Brain microvascular endothelial cell (primary cell): ENCODE measurements around the gene SLC40A1.

Experiments
- DNase-seq: peaks from one replicate; pipeline ENCODE4 v3.0.0-alpha.2; 2020
- H3K27ac ChIP-seq: fragments of 250-450 bp; sonication (Bioruptor Pico); 2 replicates; pipeline ENCODE4 v1.5.1; 2020; ENCODE audit warnings: mild to moderate bottlenecking, moderate library complexity
- H3K27me3 ChIP-seq: fragments of 250-450 bp; sonication (Bioruptor Pico); replicated peaks from 2 replicates; pipeline ENCODE4 v1.5.1; 2020; ENCODE audit warnings: mild to moderate bottlenecking
- H3K36me3 ChIP-seq: fragments of 250-450 bp; sonication (Bioruptor Pico); replicated peaks from 2 replicates; pipeline ENCODE4 v1.5.1; 2020; ENCODE audit warnings: mild to moderate bottlenecking
- H3K4me3 ChIP-seq: 2 replicates; pipeline ENCODE4 v1.5.1; 2011; ENCODE audit warnings: low read depth, mild to moderate bottlenecking, control low read depth, low read length, moderate library complexity
- CTCF ChIP-seq: IDR thresholded peaks from 2 replicates; pipeline ENCODE4 v1.5.1; 2011; ENCODE audit warnings: low read depth, mild to moderate bottlenecking, moderate library complexity, low read length, control low read depth, inconsistent platforms; ENCODE audit errors: missing control alignments
- in situ Hi-C: cut with HindIII; loops from 2 replicates; pipeline ENCODE4 v1.10.0; 2017; ENCODE audit warnings: low sequenced_read_pairs, low pct_ligation_motif_present

Gene SLC40A1

GRCh38 chr2:189548666-189549448 is 31.7 kb downstream of the SLC40A1 start:
- H3K27me3 ChIP-seq = no peaks in the 10 kb centered on the region
- in situ Hi-C loops = no loop called here
- DNase-seq = no peak
- no peak overlapping the region for H3K27ac ChIP-seq
- no peak for TF ChIP-seq CTCF
- no peak overlapping the region for H3K4me3 ChIP-seq
- H3K36me3 ChIP-seq = no peaks in the 10 kb centered on the region

GRCh38 chr2:189545418-189545817 is 35.2 kb downstream of the SLC40A1 start:
- in situ Hi-C loops = no loop called here
- DNase-seq = no peak
- H3K27ac ChIP-seq = no peak overlapping the region
- H3K36me3 ChIP-seq = no peaks in the 10 kb centered on the region
- TF ChIP-seq CTCF = no peak
- no peak overlapping the region for H3K4me3 ChIP-seq
- H3K27me3 ChIP-seq = no peaks in the 10 kb centered on the region

- no peak for TF ChIP-seq CTCF
- H3K27me3 ChIP-seq = no peaks in the 10 kb centered on the region
- no peak overlapping the region for H3K27ac ChIP-seq
- in situ Hi-C loops = no loop called here
- no peaks in the 10 kb centered on the region for H3K36me3 ChIP-seq
- no peak overlapping the region for H3K4me3 ChIP-seq
- no peak for DNase-seq
These were observed 36.1 kb downstream of the SLC40A1 start for GRCh38 chr2:189544318-189545042.

GRCh38 chr2:189543367-189543766 is 37.2 kb downstream of the SLC40A1 start:
- in situ Hi-C loops = no loop called here
- Histone ChIP-seq H3K27ac (no peak overlapping the region), H3K36me3 (no peaks in the 10 kb centered on the region), H3K4me3 (no peak overlapping the region), H3K27me3 (no peaks in the 10 kb centered on the region)
- no peak for TF ChIP-seq CTCF
- no peak for DNase-seq

- no peak for DNase-seq
- TF ChIP-seq CTCF = no peak
- in situ Hi-C loops = no loop called here
- H3K27ac ChIP-seq = no peak overlapping the region
- no peak overlapping the region for H3K4me3 ChIP-seq
- H3K36me3 ChIP-seq = no peaks in the 10 kb centered on the region
- H3K27me3 ChIP-seq = no peaks in the 10 kb centered on the region
These were observed 38.3 kb downstream of the SLC40A1 start for GRCh38 chr2:189542145-189542882.
